Testis (tissue), 2 donors: ENCODE measurements around the gene GNPTAB.

ENCODE experiments used
- POLR2A ChIP-seq: fragments of 450-650 bp; IDR thresholded peaks from one replicate; pipeline ENCODE4 v1.6.1; 2017; ENCODE audit warnings: antibody characterized with exemption, mild to moderate bottlenecking, moderate library complexity
- TF ChIP-seq, protein P1 (sequence below), 3 experiments: fragments of 450-650 bp in 2 of 3; fragments of 200-600 bp in 1 of 3; sonication (generic) in 1 of 3; IDR thresholded peaks; one replicate each; pipeline ENCODE4 v1.5.1; 2016 to 2019; ENCODE audit warnings: antibody characterized with exemption in 3 of 3, mild to moderate bottlenecking in 2 of 3, moderate library complexity in 1 of 3

DNA sequence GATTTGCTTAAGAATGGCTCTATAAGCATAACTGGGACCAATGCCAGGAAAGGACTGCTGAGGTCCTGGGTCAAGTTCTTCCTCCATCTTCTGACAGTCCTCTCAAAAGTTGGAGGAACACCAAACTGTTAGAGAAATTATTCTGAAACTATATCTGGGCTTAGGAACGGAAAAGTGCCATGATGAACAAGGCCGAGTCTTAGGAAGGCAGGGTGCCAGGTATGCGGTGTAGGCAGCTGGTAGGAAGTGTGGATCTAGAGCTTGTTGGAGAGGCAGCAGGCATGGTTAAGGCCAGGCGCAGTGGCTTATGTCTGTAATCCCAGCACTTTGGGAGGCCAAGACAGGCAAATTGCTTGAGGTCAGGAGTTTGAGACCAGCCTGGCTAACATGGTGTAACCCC, 7.7 kb downstream of the GNPTAB start:
- TF ChIP-seq, protein P1, sequence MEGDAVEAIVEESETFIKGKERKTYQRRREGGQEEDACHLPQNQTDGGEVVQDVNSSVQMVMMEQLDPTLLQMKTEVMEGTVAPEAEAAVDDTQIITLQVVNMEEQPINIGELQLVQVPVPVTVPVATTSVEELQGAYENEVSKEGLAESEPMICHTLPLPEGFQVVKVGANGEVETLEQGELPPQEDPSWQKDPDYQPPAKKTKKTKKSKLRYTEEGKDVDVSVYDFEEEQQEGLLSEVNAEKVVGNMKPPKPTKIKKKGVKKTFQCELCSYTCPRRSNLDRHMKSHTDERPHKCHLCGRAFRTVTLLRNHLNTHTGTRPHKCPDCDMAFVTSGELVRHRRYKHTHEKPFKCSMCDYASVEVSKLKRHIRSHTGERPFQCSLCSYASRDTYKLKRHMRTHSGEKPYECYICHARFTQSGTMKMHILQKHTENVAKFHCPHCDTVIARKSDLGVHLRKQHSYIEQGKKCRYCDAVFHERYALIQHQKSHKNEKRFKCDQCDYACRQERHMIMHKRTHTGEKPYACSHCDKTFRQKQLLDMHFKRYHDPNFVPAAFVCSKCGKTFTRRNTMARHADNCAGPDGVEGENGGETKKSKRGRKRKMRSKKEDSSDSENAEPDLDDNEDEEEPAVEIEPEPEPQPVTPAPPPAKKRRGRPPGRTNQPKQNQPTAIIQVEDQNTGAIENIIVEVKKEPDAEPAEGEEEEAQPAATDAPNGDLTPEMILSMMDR (IDR thresholded peaks at IDR 0.05): no peak
- no peak for TF ChIP-seq POLR2A
